Activated T-helper 1 cell treated with anti-CD3 and anti-CD28 coated beads, Interleukin-12 subunit alpha, Interleukin-12 subunit beta, Interleukin-2, Interleukin-4 antibody, amounts not matched to agents 30 ng/mL and 10 ng/mL and 1 ng/mL, durations not matched to agents 14 hours and 24 hours and 36 hours (primary cell): ENCODE results near the gene UGT1A10. TPM values are rescaled to one million over a fixed set of nuclear protein-coding genes. Genes with fewer than 3 reads are reported as not detected.
"Not testable (repeated sequence)": the region's sequence is repeated elsewhere in the genome, so short reads cannot be mapped to it uniquely, and the experiment has no call there.

Experiments used
- DNase-seq: peaks from one replicate; pipeline ENCODE4 v3.0.0; 2021; ENCODE audit warnings: low spot score
- H3K27ac Mint-ChIP-seq: one replicate; pipeline ENCODE4 v1.8.0; 2021; ENCODE audit warnings: mild to moderate bottlenecking, mixed read lengths
- H3K27me3 Mint-ChIP-seq: one replicate; pipeline ENCODE4 v1.8.0; 2022; ENCODE audit warnings: mild to moderate bottlenecking, moderate library complexity, mixed read lengths; ENCODE audit not compliant: insufficient read depth
- H3K36me3 Mint-ChIP-seq: one replicate; pipeline ENCODE4 v1.8.0; 2021; ENCODE audit warnings: low read depth, mixed read lengths
- H3K4me1 Mint-ChIP-seq: one replicate; pipeline ENCODE4 v1.8.0; 2021; ENCODE audit warnings: low read depth, mixed read lengths
- H3K4me3 Mint-ChIP-seq: one replicate; pipeline ENCODE4 v1.8.0; 2021; ENCODE audit warnings: mild to moderate bottlenecking, moderate library complexity, mixed read lengths
- H3K9me3 Mint-ChIP-seq: one replicate; pipeline ENCODE4 v1.8.0; 2021; ENCODE audit warnings: mixed read lengths
- intact Hi-C: fragments of 100-400 bp; cut with micrococcal nuclease; formaldehyde crosslinking; loops from one replicate; pipeline ENCODE4 v1.15.1; 2024
- total RNA-seq: library from RNA; stranded (reverse); gene quantifications from 2 replicates; pipeline ENCODE4 v1.2.3, GENCODE V29; 2022

The UGT1A10 gene
- total RNA-seq, 1 donor from 2014 or later = not detected

DNA sequence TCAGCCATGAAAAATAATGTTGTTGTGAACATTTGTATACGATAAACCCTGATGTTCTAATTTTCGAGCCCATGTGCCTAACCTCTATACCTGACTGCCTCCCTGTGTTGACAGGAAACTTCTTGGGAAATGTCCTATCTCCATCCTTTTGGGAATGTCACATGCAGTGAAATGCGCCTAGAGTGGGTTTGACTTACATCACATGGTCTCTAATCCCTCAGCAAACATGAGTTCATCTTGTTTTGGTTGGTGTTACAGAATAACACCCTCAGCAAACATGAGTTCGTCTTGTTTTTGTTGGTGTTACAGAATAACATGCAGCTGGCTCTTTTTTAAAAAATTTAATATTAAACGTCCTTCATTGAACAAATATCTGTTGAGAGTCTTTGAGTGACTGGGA is 52.1 kb downstream of the UGT1A10 start:
- Mint-ChIP-seq H3K4me1 (no peaks in the 10 kb centered on the region), H3K36me3 (no peaks in the 10 kb centered on the region), H3K27ac (no peak overlapping the region), H3K4me3 (no peak overlapping the region), H3K9me3 (no peaks in the 10 kb centered on the region), H3K27me3 (peaks cover 10% of the 10 kb centered on the region)
- intact Hi-C loops = no loop called here
- DNase-seq = no peak

DNA sequence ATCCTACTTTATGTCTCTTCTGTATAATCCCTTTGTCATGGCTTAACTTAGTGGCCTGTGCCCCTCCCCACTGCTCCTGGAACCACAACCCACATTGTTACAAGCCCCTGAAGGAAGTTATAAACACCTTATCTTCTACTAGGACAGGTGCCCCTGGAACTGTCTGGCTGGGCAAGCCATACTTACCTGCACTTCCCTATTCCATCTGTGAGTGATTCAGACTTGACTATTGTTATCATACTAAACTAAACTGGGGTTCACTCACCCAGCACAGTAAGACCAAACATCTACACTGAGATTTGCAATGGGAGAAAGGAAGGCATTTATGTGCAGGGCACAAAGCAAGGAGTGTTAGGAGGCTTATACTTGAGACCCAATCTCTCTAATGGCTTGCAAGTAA is 52.8 kb downstream of the UGT1A10 start:
- Mint-ChIP-seq H3K27me3 (peaks cover 13% of the 10 kb centered on the region), H3K27ac (no peak overlapping the region), H3K4me3 (no peak overlapping the region), H3K9me3 (no peaks in the 10 kb centered on the region), H3K36me3 (no peaks in the 10 kb centered on the region), H3K4me1 (no peaks in the 10 kb centered on the region)
- DNase-seq = no peak
- intact Hi-C loops = no loop called here

DNA sequence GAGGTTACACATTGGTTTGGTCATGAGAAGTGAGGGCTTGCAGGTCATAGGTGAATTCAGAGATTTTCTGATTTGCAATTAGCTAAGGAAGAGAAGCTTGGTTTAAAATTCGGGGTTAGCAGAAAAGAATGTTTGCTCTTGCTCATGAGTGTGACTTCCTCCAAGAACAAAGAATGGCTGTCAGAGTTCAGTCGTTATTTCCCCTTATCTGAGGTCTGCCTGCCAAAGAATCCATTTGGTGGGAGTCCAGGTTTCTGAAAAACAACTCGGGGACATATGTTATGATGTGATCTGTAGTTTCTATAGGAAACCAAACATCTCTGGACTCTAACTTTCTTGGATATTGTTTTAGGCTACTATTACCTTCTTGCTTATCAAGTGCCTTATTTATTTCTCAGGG is 53.3 kb downstream of the UGT1A10 start:
- intact Hi-C loops = no loop called here
- H3K9me3 Mint-ChIP-seq = no peaks in the 10 kb centered on the region
- no peak overlapping the region for H3K27ac Mint-ChIP-seq
- H3K36me3 Mint-ChIP-seq = no peaks in the 10 kb centered on the region
- H3K27me3 Mint-ChIP-seq = peaks cover 13% of the 10 kb centered on the region
- H3K4me1 Mint-ChIP-seq = no peaks in the 10 kb centered on the region
- no peak overlapping the region for H3K4me3 Mint-ChIP-seq
- no peak for DNase-seq

DNA sequence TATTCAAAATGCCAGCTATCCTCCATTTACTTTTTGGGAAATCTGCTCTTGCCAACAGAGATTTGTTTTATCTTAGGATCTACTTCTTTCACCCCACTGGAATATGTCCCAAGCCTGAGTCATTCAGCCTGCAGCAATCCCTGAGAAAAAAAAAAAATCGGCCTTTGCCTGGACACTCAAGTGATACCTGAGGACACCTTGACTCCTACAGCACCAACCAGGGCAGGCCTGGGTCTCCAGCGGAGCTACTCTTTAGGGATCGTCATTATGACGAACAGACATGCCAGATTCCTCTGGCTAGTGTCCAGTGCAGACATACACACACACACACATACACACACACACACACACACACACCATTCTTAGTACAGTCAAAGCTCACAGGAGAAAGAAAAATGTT is 54.2 kb downstream of the UGT1A10 start:
- intact Hi-C loops = no loop called here
- peaks cover 13% of the 10 kb centered on the region for H3K27me3 Mint-ChIP-seq
- H3K4me3 Mint-ChIP-seq = no peak overlapping the region
- H3K27ac Mint-ChIP-seq = no peak overlapping the region
- no peaks in the 10 kb centered on the region for H3K4me1 Mint-ChIP-seq
- H3K36me3 Mint-ChIP-seq = no peaks in the 10 kb centered on the region
- no peaks in the 10 kb centered on the region for H3K9me3 Mint-ChIP-seq
- no peak for DNase-seq

DNA sequence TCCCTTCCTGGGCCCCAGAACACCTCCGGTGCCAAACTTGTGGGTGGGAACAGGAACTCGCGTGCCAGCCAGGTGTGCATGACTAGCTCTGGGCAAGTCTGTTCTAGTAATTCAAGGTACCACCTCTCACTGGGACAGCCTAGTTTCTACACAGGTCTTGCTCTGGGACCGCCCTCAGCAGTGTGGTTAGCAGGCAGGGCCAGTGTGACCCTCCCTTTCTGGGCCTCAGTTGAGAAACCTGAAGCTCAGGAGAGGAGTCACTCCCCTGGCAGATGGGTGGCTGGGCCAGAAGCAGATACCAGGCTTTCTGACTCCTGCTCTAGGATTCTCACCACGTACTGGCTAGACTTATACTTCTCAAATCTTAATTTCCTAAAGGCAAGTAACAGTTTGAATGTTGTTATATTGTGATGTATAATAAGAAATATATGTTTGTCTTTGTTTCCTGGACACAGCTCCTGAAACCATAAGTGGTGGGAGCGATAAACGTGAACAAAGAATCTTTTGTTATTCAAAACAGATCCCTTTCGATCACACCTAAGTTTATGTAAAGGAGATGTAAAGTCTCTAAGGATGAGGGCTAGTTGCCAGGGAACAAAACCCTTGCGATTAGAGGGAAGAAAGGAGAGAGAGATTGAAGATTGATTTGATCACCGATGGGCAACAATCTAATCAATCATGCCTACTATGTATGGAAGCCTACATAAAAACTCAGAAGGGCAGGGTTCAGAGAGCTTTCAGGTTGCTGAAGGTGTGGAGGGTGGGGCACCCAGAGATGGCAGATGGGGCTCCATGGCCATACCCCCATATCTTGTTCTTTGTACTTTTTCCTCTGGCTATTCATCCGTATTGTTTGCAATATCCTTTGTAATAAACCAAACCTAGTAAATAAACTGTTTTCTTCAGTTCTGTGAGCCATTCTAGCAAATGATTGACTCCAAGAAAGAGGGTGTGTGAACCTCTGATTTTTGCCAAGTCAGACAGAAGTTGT is 55.5 kb downstream of the UGT1A10 start:
- peaks cover 12% of the 10 kb centered on the region for H3K27me3 Mint-ChIP-seq

DNA sequence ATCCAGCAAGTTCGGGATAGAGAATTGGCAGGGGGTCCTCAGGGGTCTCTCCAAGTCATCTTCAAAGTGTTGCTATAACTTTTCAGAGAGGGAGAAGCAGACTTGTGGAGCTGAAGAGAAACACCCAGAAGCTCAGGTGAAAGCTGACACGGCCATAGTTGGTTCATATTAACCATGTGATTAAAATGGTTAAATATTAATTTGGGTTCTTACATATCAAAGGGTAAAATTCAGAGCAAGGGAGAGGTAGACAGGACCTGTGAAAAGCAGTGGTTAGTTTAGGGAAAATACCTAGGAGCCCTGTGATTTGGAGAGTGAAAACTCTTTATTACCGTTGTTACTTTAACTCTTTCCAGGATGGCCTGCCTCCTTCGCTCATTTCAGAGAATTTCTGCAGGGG is 56.4 kb downstream of the UGT1A10 start, which contains the start of gene UGT1A6:
Gene UGT1A6 (plus strand): TSS at position 243 of the 400 bp plus-strand sequence. CDS start 115 bp downstream, at position 358.
- no peak for DNase-seq
- intact Hi-C loops = no loop called here
- Mint-ChIP-seq H3K9me3 (no peaks in the 10 kb centered on the region), H3K4me3 (no peak within 1 kb of the TSS), H3K36me3 (peaks cover 1% of the 10 kb centered on the region), H3K4me1 (no peaks in the 10 kb centered on the region), H3K27ac (no peak within 1 kb of the TSS), H3K27me3 (peaks cover 13% of the 10 kb centered on the region)

More for the DNA sequence above, 55.5 kb downstream of the UGT1A10 start:
- H3K4me1 Mint-ChIP-seq = no peaks in the 10 kb centered on the region
- no peak overlapping the region for H3K27ac Mint-ChIP-seq
- H3K36me3 Mint-ChIP-seq = no peaks in the 10 kb centered on the region
- intact Hi-C loops = no loop called here
- no peak overlapping the region for H3K4me3 Mint-ChIP-seq
- H3K9me3 Mint-ChIP-seq = no peaks in the 10 kb centered on the region
- DNase-seq = no peak

DNA sequence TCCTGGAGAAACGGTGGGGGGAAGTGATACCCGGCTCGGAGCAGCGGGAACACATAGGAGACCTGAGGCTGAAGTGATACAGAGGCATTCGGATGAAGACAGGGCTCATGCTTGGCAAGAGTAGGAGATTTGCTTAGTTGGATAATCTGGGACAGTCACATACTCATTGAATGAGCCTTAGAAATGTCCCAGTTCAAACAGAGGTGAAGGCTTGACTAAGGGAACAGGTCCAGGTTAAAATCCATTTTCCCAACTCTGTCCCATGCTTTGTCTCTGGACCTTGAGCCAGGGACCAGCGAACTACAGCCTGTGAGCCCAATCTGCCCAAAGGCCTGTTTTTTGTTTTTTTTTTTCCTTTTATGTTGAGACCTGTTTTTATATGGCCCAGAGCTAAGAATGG is 57.7 kb downstream of the UGT1A10 start:
- Mint-ChIP-seq H3K27me3 (peaks cover 11% of the 10 kb centered on the region), H3K9me3 (no peaks in the 10 kb centered on the region), H3K36me3 (peaks cover 1% of the 10 kb centered on the region), H3K27ac (no peak overlapping the region), H3K4me3 (no peak overlapping the region), H3K4me1 (no peaks in the 10 kb centered on the region)
- DNase-seq = no peak
- intact Hi-C loops = no loop called here

DNA sequence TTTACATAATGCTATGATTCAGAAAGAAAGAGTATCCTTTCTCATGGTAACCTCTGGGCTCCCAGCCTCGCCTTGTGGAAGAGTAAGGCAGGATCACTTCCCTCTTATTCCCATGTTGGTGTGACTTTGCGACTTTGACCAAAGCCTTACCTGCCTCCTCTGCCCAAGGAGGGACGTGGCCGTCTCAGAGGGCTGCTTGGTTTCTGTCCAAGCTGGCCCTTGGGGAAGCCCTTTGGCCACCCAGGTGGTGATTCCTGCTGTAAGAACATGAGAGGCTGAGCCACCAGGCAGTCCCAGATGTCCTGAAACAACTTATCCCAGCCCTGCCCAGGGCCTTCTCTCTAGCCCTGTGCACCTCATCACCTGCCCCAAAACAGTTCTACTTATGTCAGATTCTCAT is 62.5 kb downstream of the UGT1A10 start:
- H3K4me1 Mint-ChIP-seq = no peaks in the 10 kb centered on the region
- no peaks in the 10 kb centered on the region for H3K9me3 Mint-ChIP-seq
- H3K4me3 Mint-ChIP-seq = no peak overlapping the region
- H3K36me3 Mint-ChIP-seq = peaks cover 1% of the 10 kb centered on the region
- no peak overlapping the region for H3K27ac Mint-ChIP-seq
- DNase-seq = no peak
- peaks cover 5% of the 10 kb centered on the region for H3K27me3 Mint-ChIP-seq
- intact Hi-C loops = no loop called here

DNA sequence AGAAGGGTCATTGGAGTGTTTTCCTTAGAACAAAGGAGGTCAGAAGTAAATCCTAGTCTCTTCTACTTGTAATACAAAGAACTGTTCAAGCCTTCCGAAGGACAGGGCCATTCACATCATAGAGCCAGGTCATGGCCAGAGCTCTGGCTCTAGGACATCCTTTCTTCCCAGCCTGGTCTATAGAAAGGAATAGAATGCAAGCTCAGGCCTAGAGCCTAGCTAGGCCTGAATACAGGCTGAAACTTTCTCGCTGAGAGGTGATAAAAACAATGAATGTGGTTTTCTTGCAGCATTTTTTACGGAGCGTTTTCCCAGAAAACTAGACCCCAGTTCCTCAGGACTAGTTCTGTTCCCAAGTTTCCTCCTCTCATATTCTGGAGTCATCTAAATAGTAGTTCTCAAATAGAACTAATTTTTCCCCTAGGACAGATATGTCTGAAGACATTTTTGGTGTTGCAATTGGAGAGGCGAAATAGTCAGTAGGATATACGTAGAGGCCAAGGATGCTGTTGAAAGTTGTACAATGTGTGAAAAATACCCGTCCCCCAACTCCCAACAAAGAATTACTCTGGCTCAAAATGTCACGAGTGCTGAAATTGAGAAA is 63.3 kb downstream of the UGT1A10 start:
- no peak overlapping the region for H3K4me3 Mint-ChIP-seq
- H3K9me3 Mint-ChIP-seq = no peaks in the 10 kb centered on the region
- no peaks in the 10 kb centered on the region for H3K4me1 Mint-ChIP-seq
- intact Hi-C loops = no loop called here
- no peak overlapping the region for H3K27ac Mint-ChIP-seq
- H3K36me3 Mint-ChIP-seq = peaks cover 1% of the 10 kb centered on the region
- H3K27me3 Mint-ChIP-seq = peaks cover 6% of the 10 kb centered on the region
- DNase-seq = no peak

DNA sequence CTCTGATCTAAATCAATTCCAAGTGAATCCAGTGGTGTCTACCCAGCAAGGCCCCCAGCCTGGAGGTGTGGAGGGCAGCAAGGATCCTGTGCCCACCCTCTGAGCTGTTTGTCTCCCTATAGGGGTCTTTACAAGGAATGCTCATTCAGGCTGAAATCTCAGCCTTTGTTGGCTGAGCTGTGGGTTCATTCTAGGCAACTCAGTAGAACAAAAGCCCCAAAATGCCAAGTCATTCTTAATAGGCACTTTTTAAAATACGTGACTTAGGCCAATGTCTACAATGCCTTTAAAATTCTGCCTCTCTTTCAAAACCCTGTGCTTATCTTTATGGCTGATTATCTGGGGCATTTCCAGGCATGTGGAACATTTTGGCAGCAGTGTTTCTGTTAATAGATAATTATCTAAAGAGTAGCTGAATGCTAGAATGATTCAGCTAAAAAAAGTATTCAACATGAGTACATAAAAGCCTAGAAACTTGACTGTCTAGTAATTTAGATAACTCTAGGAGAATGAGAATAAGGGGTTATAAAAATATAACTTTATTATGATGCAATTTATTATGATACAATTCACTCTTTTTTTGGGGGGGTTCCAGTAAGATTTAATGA is 63.9 kb downstream of the UGT1A10 start:
- intact Hi-C loops = no loop called here
- Mint-ChIP-seq H3K36me3 (peaks cover 1% of the 10 kb centered on the region), H3K4me1 (no peaks in the 10 kb centered on the region), H3K27ac (no peak overlapping the region), H3K9me3 (no peaks in the 10 kb centered on the region), H3K27me3 (peaks cover 7% of the 10 kb centered on the region), H3K4me3 (no peak overlapping the region)
- no peak for DNase-seq

DNA sequence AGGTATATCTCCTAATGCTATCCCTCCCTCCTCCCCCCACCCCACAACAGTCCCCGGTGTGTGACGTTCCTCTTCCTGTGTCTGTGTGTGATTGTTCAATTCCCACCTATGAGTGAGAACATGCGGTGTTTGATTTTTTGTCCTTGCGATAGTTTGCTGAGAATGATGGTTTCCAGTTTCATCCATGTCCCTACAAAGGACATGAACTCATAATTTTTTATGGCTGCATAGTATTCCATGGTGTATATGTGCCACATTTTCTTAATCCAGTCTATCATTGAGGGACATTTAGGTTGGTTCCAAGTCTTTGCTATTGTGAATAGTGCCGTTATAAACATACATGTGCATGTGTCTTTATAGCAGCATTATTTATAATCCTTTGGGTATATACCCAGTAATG is 64.6 kb downstream of the UGT1A10 start:
- H3K4me1 Mint-ChIP-seq, H3K27me3 Mint-ChIP-seq, H3K27ac Mint-ChIP-seq, intact Hi-C loops, H3K36me3 Mint-ChIP-seq, H3K9me3 Mint-ChIP-seq, H3K4me3 Mint-ChIP-seq, DNase-seq: not testable (repeated sequence)

DNA sequence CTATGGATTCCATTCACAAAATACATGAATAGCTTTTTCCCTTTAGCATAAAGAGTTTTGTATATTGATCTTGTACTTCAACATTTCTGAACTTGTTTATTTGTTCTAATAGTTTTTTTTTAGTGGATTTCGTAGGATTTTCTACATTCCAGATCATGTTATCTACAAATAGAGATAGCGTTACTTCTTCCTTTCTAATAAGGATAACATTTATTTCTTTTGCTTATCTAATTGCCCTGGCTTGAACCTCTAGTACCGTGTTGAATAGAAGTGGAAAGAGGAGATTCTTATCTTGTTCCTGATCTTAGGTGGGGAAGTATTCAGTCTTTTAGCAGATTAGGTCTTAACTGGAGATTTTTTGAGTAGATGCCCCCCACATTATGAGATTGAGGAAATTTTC is 66.0 kb downstream of the UGT1A10 start:
- Mint-ChIP-seq H3K27ac (no peak overlapping the region), H3K36me3 (peaks cover 1% of the 10 kb centered on the region), H3K27me3 (peaks cover 5% of the 10 kb centered on the region), H3K9me3 (no peaks in the 10 kb centered on the region), H3K4me3 (no peak overlapping the region), H3K4me1 (no peaks in the 10 kb centered on the region)
- no peak for DNase-seq
- intact Hi-C loops = no loop called here

DNA sequence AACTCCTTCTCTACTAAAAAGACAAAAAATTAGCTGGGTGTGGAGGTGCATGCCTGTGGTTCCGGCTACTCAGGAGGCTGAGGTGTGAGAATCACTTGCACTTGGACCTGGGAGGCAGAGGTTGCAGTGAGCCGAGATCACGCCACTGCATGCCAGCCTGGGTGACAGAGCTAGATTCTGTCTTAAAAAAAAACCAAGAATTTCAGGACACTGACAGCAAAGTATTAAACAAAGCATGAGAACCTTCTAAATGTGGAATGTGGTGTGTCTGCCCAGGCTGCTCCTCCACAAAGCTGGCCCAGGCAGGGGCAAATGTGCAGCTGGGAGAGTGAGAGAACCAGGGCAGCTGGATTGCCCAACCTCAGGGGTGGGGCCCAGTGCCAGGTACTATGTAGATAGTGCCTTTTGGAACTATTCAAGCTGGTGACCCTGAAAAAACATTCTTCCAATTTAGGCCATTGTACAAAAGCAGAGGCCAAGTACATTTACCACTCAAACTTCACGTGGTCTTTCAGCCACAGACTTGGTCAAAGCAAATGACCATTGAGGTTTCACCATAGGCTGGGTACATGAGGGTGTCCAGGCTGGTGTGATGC is 69.8 kb downstream of the UGT1A10 start:
- no peak for DNase-seq
- H3K4me1 Mint-ChIP-seq = no peaks in the 10 kb centered on the region
- H3K27me3 Mint-ChIP-seq = peaks cover 7% of the 10 kb centered on the region
- H3K4me3 Mint-ChIP-seq = no peak overlapping the region
- intact Hi-C loops = no loop called here
- no peaks in the 10 kb centered on the region for H3K36me3 Mint-ChIP-seq
- no peak overlapping the region for H3K27ac Mint-ChIP-seq
- H3K9me3 Mint-ChIP-seq = no peaks in the 10 kb centered on the region
